Osteoblast (primary cell): Measurements from ENCODE around the gene DNAJB11. TPM values are rescaled to one million over a fixed set of nuclear protein-coding genes. Genes with fewer than 3 reads are reported as not detected.

Source experiments
- DNase-seq: peaks from one replicate; pipeline ENCODE4 v3.0.0; 2011; ENCODE audit warnings: low spot score, mixed read lengths; ENCODE audit not compliant: insufficient read length; ENCODE audit errors: missing footprints
- H2AFZ ChIP-seq: 2 replicates; pipeline ENCODE4 v1.6.0; 2011; ENCODE audit warnings: mild to moderate bottlenecking, low read length
- H3K27ac ChIP-seq: 2 replicates; pipeline ENCODE4 v1.5.1; 2011; ENCODE audit warnings: mild to moderate bottlenecking, low read depth, low read length, moderate library complexity
- H3K27me3 ChIP-seq: 2 replicates; pipeline ENCODE4 v1.6.0; 2012; ENCODE audit warnings: mild to moderate bottlenecking, control low read depth, inconsistent platforms, low read length, moderate library complexity; ENCODE audit not compliant: insufficient read depth
- H3K36me3 ChIP-seq: 2 replicates; pipeline ENCODE4 v1.5.1; 2011; ENCODE audit warnings: mild to moderate bottlenecking, low read length, control low read depth, moderate library complexity; ENCODE audit not compliant: insufficient read depth
- H3K4me1 ChIP-seq: 2 replicates; pipeline ENCODE4 v1.5.1; 2011; ENCODE audit warnings: mild to moderate bottlenecking, low read length, control low read depth, moderate library complexity; ENCODE audit not compliant: insufficient read depth
- H3K4me2 ChIP-seq: 2 replicates; pipeline ENCODE4 v1.6.0; 2011; ENCODE audit warnings: mild to moderate bottlenecking, low read length; ENCODE audit not compliant: insufficient read depth
- H3K4me3 ChIP-seq: fragments of 200-600 bp; sonication (generic); 3 replicates; pipeline ENCODE4 v1.5.1; 2012; ENCODE audit warnings: mild to moderate bottlenecking, low read length, inconsistent platforms; ENCODE audit not compliant: insufficient read depth
- H3K79me2 ChIP-seq: 2 replicates; pipeline ENCODE4 v1.6.0; 2012; ENCODE audit warnings: mild to moderate bottlenecking, low read length, control low read depth, inconsistent platforms; ENCODE audit not compliant: insufficient read depth
- H3K9me3 ChIP-seq: 2 replicates; pipeline ENCODE4 v1.5.1; 2011; ENCODE audit warnings: low read depth, low read length, control low read depth
- H4K20me1 ChIP-seq: 2 replicates; pipeline ENCODE4 v1.6.0; 2012; ENCODE audit warnings: mild to moderate bottlenecking, low read length, control low read depth; ENCODE audit not compliant: insufficient read depth
- CTCF ChIP-seq: IDR thresholded peaks from 2 replicates; pipeline ENCODE4 v1.5.1; 2011; ENCODE audit warnings: mild to moderate bottlenecking, low read depth, low read length, moderate library complexity; ENCODE audit errors: extremely low read depth
- total RNA-seq: library from RNA; depleted of rRNA; stranded (reverse); fragments of >200 nt; gene quantifications from 2 replicates; pipeline ENCODE4 v1.2.3, GENCODE V29; 2012

The DNAJB11 gene
- total RNA-seq, 1 donor: 35.8 TPM

- no peak for TF ChIP-seq CTCF
- Histone ChIP-seq H2AFZ (no peak within 1 kb of the TSS), H4K20me1 (no peaks in the 10 kb centered on the region)
Observed at GRCh38 chr3:186612721-186613636, 42.5 kb downstream of the DNAJB11 start, which contains the start of gene AHSG. TSS of gene AHSG (plus strand) at chr3:186613060. CDS start at chr3:186613142, 82 bp downstream.

DNA sequence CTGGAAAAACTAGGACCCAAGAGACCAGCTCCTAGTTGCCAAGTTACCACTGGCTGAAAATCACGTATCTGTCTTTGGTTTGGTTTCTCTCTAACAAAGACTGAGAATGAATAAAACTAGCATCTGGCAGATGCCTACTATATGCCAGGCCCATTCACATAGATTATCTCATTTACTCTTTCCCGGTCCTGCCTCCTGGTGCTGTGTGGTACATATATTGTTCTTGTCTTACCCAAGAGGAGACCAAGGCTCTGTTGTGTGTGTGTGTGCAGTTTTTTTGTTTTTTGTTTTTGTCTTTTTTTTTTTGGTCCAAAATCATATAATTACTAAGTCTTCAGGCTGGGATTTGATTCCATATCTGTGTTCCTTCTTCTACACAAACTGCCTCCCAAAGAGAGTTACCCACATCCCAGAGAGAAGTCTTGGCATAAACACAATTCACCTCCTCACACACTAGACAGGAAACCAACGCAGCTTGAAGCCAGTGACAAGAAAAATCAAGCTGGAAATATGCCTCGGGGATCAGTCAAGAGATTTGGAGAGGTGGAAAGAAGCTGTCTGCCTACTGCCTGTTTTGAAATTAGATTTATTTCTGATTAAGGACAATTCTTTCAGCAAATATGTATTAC lies 43.2 kb downstream of the DNAJB11 start:
- no peak overlapping the region for H3K27ac ChIP-seq
- peaks cover 24% of the 10 kb centered on the region for H3K27me3 ChIP-seq

More at GRCh38 chr3:186612721-186613636, 42.5 kb downstream of the DNAJB11 start, which contains the start of gene AHSG:
- H3K27ac ChIP-seq: no peak within 1 kb of the TSS
- H3K4me2 ChIP-seq: no peak within 1 kb of the TSS
- DNase-seq: no peak
- H3K27me3 ChIP-seq: peaks cover 24% of the 10 kb centered on the region
- no peaks in the 10 kb centered on the region for H3K36me3 ChIP-seq
- peaks cover 6% of the 10 kb centered on the region for H3K4me1 ChIP-seq
- H3K4me3 ChIP-seq: no peak within 1 kb of the TSS
- no peaks in the 10 kb centered on the region for H3K9me3 ChIP-seq
- no peaks in the 10 kb centered on the region for H3K79me2 ChIP-seq

DNA sequence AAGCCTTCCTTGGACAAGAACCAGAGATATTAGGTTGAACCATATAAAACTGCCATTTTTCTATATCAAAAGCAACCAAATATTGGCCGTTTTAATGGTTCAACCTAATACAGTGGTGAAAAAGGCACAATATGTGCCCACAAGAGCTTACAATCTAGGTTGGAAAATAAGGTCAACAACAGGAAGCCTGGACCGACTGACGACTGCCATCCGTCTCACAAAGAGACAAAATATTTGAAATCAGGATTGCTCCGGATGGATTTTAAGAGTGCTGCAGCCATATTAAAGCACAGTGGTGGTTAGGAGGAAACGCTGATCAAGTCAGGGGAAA lies 43.7 kb downstream of the DNAJB11 start:
- no peak for DNase-seq
- no peak overlapping the region for H3K27ac ChIP-seq
- no peaks in the 10 kb centered on the region for H3K79me2 ChIP-seq
- H4K20me1 ChIP-seq: no peaks in the 10 kb centered on the region
- TF ChIP-seq CTCF: no peak
- H3K4me1 ChIP-seq: peaks cover 6% of the 10 kb centered on the region
- H2AFZ ChIP-seq: no peak overlapping the region
- H3K4me2 ChIP-seq: no peak overlapping the region
- H3K27me3 ChIP-seq: peaks cover 26% of the 10 kb centered on the region
- no peaks in the 10 kb centered on the region for H3K9me3 ChIP-seq
- no peak overlapping the region for H3K4me3 ChIP-seq
- no peaks in the 10 kb centered on the region for H3K36me3 ChIP-seq

More for the DNA sequence above, 43.2 kb downstream of the DNAJB11 start:
- TF ChIP-seq CTCF: no peak
- Histone ChIP-seq H3K4me2 (no peak overlapping the region), H4K20me1 (no peaks in the 10 kb centered on the region), H3K9me3 (no peaks in the 10 kb centered on the region), H3K79me2 (no peaks in the 10 kb centered on the region), H3K36me3 (no peaks in the 10 kb centered on the region), H3K4me1 (peaks cover 6% of the 10 kb centered on the region), H3K4me3 (no peak overlapping the region), H2AFZ (no peak overlapping the region)
- DNase-seq: no peak
